Caco-2 (cell line): ENCODE measurements around the gene CTTNBP2. TPM values are rescaled to one million over a fixed set of nuclear protein-coding genes. Genes with fewer than 3 reads are reported as not detected.

Experiments
- BruUV-seq: library from RNA; stranded (reverse); fragments of 400-500 nt; replicated peaks from 2 replicates; lab custom pipeline; 2021; lab: Mats Ljungman, UMichigan
- CTCF ChIA-PET: fragments of 300-600 bp; sonication (Branson Sonifier 250); formaldehyde crosslinking; loops from one replicate; lab custom pipeline; 2022; ENCODE audit warnings: antibody characterized with exemption; lab: Charles Lee
- POLR2A ChIA-PET: fragments of 300-600 bp; sonication (Branson Sonifier 250); formaldehyde crosslinking; loops from one replicate; lab custom pipeline; 2022; ENCODE audit warnings: antibody characterized with exemption; lab: Charles Lee
- DNase-seq, 2 experiments: peaks; one replicate each; pipeline versions ENCODE4 v3.0.0 to v3.0.0-alpha.2; 2020 to 2022
- H3K27me3 ChIP-seq: replicated peaks from 2 replicates; pipeline ENCODE4 v1.6.0; 2011; ENCODE audit warnings: low read length; ENCODE audit not compliant: control insufficient read depth, insufficient read depth
- H3K36me3 ChIP-seq: 2 replicates; pipeline ENCODE4 v1.5.1; 2011; ENCODE audit warnings: low read length; ENCODE audit not compliant: control insufficient read depth, insufficient read depth
- H3K4me1 ChIP-seq: fragments of 250-450 bp; sonication (Bioruptor Pico); 2 replicates; pipeline ENCODE4 v1.5.1; 2020; ENCODE audit warnings: mild to moderate bottlenecking
- H3K4me3 ChIP-seq: 2 replicates; pipeline ENCODE4 v1.5.1; 2011; ENCODE audit warnings: low read depth, mild to moderate bottlenecking, control low read depth, low read length
- H3K9me3 ChIP-seq: fragments of 250-450 bp; sonication (Bioruptor Pico); 2 replicates; pipeline ENCODE4 v1.5.1; 2020; ENCODE audit warnings: mild to moderate bottlenecking, moderate library complexity
- H3K27ac Mint-ChIP-seq: one replicate; pipeline ENCODE4 v1.8.0; 2022; ENCODE audit warnings: mixed read lengths; ENCODE audit not compliant: unreplicated experiment
- H3K27me3 Mint-ChIP-seq: one replicate; pipeline ENCODE4 v1.8.0; 2022; ENCODE audit warnings: mixed read lengths; ENCODE audit not compliant: insufficient read depth, unreplicated experiment
- H3K36me3 Mint-ChIP-seq: one replicate; pipeline ENCODE4 v1.8.0; 2022; ENCODE audit warnings: mild to moderate bottlenecking, mixed read lengths; ENCODE audit not compliant: insufficient read depth, unreplicated experiment
- H3K4me1 Mint-ChIP-seq: one replicate; pipeline ENCODE4 v1.8.0; 2022; ENCODE audit warnings: low read depth, mixed read lengths; ENCODE audit not compliant: unreplicated experiment
- H3K4me3 Mint-ChIP-seq: one replicate; pipeline ENCODE4 v1.8.0; 2022; ENCODE audit warnings: mild to moderate bottlenecking, moderate library complexity, mixed read lengths; ENCODE audit not compliant: unreplicated experiment
- H3K9me3 Mint-ChIP-seq: one replicate; pipeline ENCODE4 v1.8.0; 2022; ENCODE audit warnings: mixed read lengths; ENCODE audit not compliant: unreplicated experiment
- intact Hi-C: fragments of 100-400 bp; cut with micrococcal nuclease; formaldehyde crosslinking; loops from one replicate; pipeline ENCODE4 v1.10.0; 2022; ENCODE audit not compliant: unreplicated experiment
- total RNA-seq: library from RNA; stranded (reverse); gene quantifications from 2 replicates; pipeline ENCODE4 v1.2.3, GENCODE V29; 2022
- TF ChIP-seq, protein P1 (sequence below), 2 experiments: fragments of 200-600 bp in 1 of 2; IDR thresholded peaks; 1 replicate in 1 of 2; 2 replicates in 1 of 2; pipeline versions ENCODE4 v1.5.1 to v1.8.0; 2011 to 2022; ENCODE audit warnings: antibody characterized with exemption in 1 of 2, control low read depth in 1 of 2, inconsistent platforms in 1 of 2, low read depth in 1 of 2, low read length in 1 of 2, mild to moderate bottlenecking in 1 of 2, moderate library complexity in 1 of 2; ENCODE audit not compliant: insufficient read depth in 1 of 2, severe bottlenecking in 1 of 2, unreplicated experiment in 1 of 2

CTTNBP2 gene
- total RNA-seq, 1 experiment from 2014 or later, result 3.2 TPM

DNA sequence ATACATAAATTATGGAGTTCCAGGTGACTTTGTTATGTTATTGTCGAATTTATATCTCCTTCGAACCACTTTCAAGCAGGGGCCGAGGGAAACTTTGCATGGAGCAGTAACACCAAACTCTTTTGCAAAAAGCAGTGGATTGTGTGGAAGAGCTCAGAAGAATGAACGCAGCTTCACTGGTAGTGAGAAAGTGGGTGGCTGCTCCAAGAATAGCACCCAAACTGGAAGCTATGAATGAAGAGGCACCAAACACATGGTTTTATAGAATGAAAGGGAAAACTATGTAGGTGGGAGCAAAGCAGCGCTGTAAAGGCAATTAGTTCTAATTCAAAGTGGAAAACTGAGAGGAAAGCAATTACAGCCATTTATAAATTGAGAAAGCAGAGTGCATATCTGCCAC is 67.2 kb downstream of the CTTNBP2 start:
- H3K4me3 Mint-ChIP-seq, result no peak overlapping the region
- no TSS peak for BruUV-seq
- TF ChIP-seq, protein P1, sequence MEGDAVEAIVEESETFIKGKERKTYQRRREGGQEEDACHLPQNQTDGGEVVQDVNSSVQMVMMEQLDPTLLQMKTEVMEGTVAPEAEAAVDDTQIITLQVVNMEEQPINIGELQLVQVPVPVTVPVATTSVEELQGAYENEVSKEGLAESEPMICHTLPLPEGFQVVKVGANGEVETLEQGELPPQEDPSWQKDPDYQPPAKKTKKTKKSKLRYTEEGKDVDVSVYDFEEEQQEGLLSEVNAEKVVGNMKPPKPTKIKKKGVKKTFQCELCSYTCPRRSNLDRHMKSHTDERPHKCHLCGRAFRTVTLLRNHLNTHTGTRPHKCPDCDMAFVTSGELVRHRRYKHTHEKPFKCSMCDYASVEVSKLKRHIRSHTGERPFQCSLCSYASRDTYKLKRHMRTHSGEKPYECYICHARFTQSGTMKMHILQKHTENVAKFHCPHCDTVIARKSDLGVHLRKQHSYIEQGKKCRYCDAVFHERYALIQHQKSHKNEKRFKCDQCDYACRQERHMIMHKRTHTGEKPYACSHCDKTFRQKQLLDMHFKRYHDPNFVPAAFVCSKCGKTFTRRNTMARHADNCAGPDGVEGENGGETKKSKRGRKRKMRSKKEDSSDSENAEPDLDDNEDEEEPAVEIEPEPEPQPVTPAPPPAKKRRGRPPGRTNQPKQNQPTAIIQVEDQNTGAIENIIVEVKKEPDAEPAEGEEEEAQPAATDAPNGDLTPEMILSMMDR (IDR thresholded peaks at IDR 0.05; ENCODE audit: insufficient read depth in 1 of 2, low read depth in 1 of 2, low read length in 1 of 2, severe bottlenecking in 1 of 2, unreplicated experiment in 1 of 2), result no peak
- no peak overlapping the region for H3K27ac Mint-ChIP-seq
- Histone ChIP-seq H3K36me3 (no peaks in the 10 kb centered on the region), H3K27me3 (no peaks in the 10 kb centered on the region), H3K4me3 (no peak overlapping the region), H3K9me3 (no peaks in the 10 kb centered on the region), H3K4me1 (no peaks in the 10 kb centered on the region)
- no peaks in the 10 kb centered on the region for H3K36me3 Mint-ChIP-seq
- intact Hi-C loops, result no loop called here
- peaks cover 10% of the 10 kb centered on the region for H3K4me1 Mint-ChIP-seq
- CTCF ChIA-PET, result no interaction called here
- POLR2A ChIA-PET, result no interaction called here
- H3K9me3 Mint-ChIP-seq, result no peaks in the 10 kb centered on the region
- H3K27me3 Mint-ChIP-seq, result no peaks in the 10 kb centered on the region
- DNase-seq, result no peak

DNA sequence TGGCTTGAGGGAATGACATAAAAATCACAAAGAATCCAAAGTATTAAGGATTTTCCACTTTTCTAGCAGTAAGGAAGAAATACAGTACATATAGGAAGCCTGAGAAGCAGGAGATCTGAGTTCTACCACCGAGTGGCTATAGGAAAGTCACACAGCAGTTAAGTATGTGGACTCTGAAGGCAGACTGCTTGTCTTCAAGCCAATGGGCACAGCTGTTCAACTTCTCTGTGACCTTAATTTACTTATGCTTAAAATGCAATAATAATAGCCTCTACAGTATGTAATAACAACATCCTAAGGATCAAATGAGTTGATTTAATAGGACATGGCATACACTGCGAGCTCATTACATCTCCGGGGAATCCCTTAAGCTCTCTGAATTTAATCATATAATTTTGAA is 68.0 kb downstream of the CTTNBP2 start:
- H3K4me1 Mint-ChIP-seq, result peaks cover 10% of the 10 kb centered on the region
- TF ChIP-seq, protein P1 (IDR thresholded peaks at IDR 0.05; ENCODE audit: insufficient read depth in 1 of 2, low read depth in 1 of 2, low read length in 1 of 2, severe bottlenecking in 1 of 2, unreplicated experiment in 1 of 2), result no peak
- CTCF ChIA-PET, result no interaction called here

DNA sequence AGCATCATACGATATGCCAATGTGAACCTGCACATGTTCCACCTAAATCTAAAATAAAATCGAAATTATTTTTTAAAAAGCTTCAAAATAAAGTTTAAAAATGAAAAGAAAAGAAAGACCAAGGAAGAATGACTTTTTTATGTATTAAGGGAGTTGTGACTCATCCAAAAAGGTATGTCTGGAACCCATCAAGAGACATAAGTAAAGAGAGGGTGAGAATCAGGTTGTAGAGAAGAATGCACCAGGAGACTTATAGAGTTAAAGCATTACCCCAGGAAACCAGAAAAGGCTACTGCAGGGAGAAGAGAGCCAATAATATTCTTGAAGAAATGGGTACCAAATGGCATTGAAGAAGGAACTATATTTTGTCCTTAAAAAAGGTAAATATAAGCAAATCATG is 69.8 kb downstream of the CTTNBP2 start:
- no TSS peak for BruUV-seq

More for the DNA sequence above, 68.0 kb downstream of the CTTNBP2 start:
- no TSS peak for BruUV-seq
- no peak for DNase-seq
- Histone ChIP-seq H3K4me1 (no peaks in the 10 kb centered on the region), H3K9me3 (no peaks in the 10 kb centered on the region), H3K4me3 (no peak overlapping the region), H3K27me3 (no peaks in the 10 kb centered on the region), H3K36me3 (no peaks in the 10 kb centered on the region)
- no peaks in the 10 kb centered on the region for H3K27me3 Mint-ChIP-seq
- POLR2A ChIA-PET, result no interaction called here
- intact Hi-C loops, result no loop called here
- H3K27ac Mint-ChIP-seq, result no peak overlapping the region
- H3K9me3 Mint-ChIP-seq, result no peaks in the 10 kb centered on the region
- no peaks in the 10 kb centered on the region for H3K36me3 Mint-ChIP-seq
- no peak overlapping the region for H3K4me3 Mint-ChIP-seq

More for the DNA sequence above, 69.8 kb downstream of the CTTNBP2 start:
- no peak overlapping the region for H3K4me3 Mint-ChIP-seq
- Histone ChIP-seq H3K9me3 (no peaks in the 10 kb centered on the region), H3K27me3 (no peaks in the 10 kb centered on the region), H3K4me1 (no peaks in the 10 kb centered on the region), H3K4me3 (no peak overlapping the region), H3K36me3 (no peaks in the 10 kb centered on the region)
- peaks cover 10% of the 10 kb centered on the region for H3K4me1 Mint-ChIP-seq
- peaks cover 1% of the 10 kb centered on the region for H3K27me3 Mint-ChIP-seq
- ChIA-PET POLR2A (interaction anchor here (0.6 kb wide), 1 partner anchor 118 kb away, joined by 3 read pairs; no protein-coding TSS in a partner anchor), CTCF (interaction anchor here (0.6 kb wide), 1 partner anchor 88 kb away, joined by 3 read pairs; no protein-coding TSS in a partner anchor)
- H3K9me3 Mint-ChIP-seq, result no peaks in the 10 kb centered on the region
- no peaks in the 10 kb centered on the region for H3K36me3 Mint-ChIP-seq
- intact Hi-C loops, result no loop called here
- TF ChIP-seq, protein P1 (IDR thresholded peaks at IDR 0.05; ENCODE audit: insufficient read depth in 1 of 2, low read depth in 1 of 2, low read length in 1 of 2, severe bottlenecking in 1 of 2, unreplicated experiment in 1 of 2), result no peak
- no peak overlapping the region for H3K27ac Mint-ChIP-seq
- DNase-seq, result no peak
